HepG2 (cell line): ENCODE data around the gene SGO1. TPM values are rescaled to one million over a fixed set of nuclear protein-coding genes. Genes with fewer than 3 reads are reported as not detected.

ENCODE experiments used
- ATAC-seq: fragments of 200-7000 bp; cut with Tn5 transposase; 3 replicates; pipeline ENCODE4 v1.9.1; 2020; ENCODE audit warnings: mild to moderate bottlenecking, moderate library complexity
- BruUV-seq: library from RNA; stranded (reverse); fragments of 400-500 nt; replicated peaks from 2 replicates; lab custom pipeline; 2021; lab: Mats Ljungman, UMichigan
- CTCF ChIA-PET: fragments of 300-600 bp; formaldehyde crosslinking; extraction: SDS; loops from one replicate; lab custom pipeline; 2021; ENCODE audit warnings: low total read pairs, inconsistent platforms, low intra/inter-chr PET ratio; lab: Yijun Ruan, JAX
- POLR2A ChIA-PET: fragments of 350-600 bp; sonication (Branson Sonifier 250); formaldehyde crosslinking; loops from one replicate; lab custom pipeline; 2020; ENCODE audit warnings: antibody characterized with exemption, inconsistent platforms; lab: Yijun Ruan, JAX
- DNase-seq: peaks from one replicate; pipeline ENCODE4 v3.0.0-alpha.2; 2015; ENCODE audit warnings: low spot score
- FAIRE-seq: peaks from 3 replicates; lab custom pipeline; 2011; peaks lifted over from hg19 to GRCh38; lab: Jason Lieb, UNC
- H2AFZ ChIP-seq: one replicate; pipeline ENCODE4 v1.6.1; 2011; ENCODE audit warnings: low read length, inconsistent platforms
- H3K27ac ChIP-seq: fragments of 300-600 bp; 3 replicates; pipeline ENCODE4 v1.8.0; 2011; ENCODE audit warnings: mixed run types, mild to moderate bottlenecking, mixed read lengths, low read length, inconsistent platforms; ENCODE audit not compliant: insufficient read depth; ENCODE audit errors: extremely low read length
- H3K27me3 ChIP-seq, 2 experiments: fragments of 200-600 bp in 1 of 2; 2 replicates in 1 of 2; 3 replicates in 1 of 2; pipeline versions ENCODE4 v1.6.0 to v1.8.0; 2011; ENCODE audit warnings: low read length in 2 of 2, mild to moderate bottlenecking in 2 of 2, moderate library complexity in 2 of 2, inconsistent platforms in 1 of 2; ENCODE audit not compliant: insufficient read depth in 2 of 2, control insufficient read depth in 1 of 2
- H3K36me3 ChIP-seq, 2 experiments: fragments of 200-600 bp in 1 of 2; replicated peaks in 1 of 2; 2 replicates in 1 of 2; 3 replicates in 1 of 2; pipeline versions ENCODE4 v1.5.1 to v1.8.0; 2011; ENCODE audit warnings: low read length in 2 of 2, inconsistent platforms in 1 of 2; ENCODE audit not compliant: insufficient read depth in 2 of 2, control insufficient read depth in 1 of 2
- H3K4me1 ChIP-seq: 2 replicates; pipeline ENCODE4 v1.5.1; 2012; ENCODE audit warnings: low read length, inconsistent platforms; ENCODE audit not compliant: insufficient read depth
- H3K4me2 ChIP-seq: 2 replicates; pipeline ENCODE4 v1.6.0; 2011; ENCODE audit warnings: low read depth, low read length, inconsistent platforms
- H3K4me3 ChIP-seq, 3 experiments: fragments of 200-600 bp in 1 of 3; sonication (generic), shearing (Covaris generic) in 1 of 3; replicated peaks in 1 of 3; 2 replicates each; pipeline ENCODE4 v1.5.1; 2011 to 2016; ENCODE audit warnings: low read length in 3 of 3, inconsistent platforms in 2 of 3, low read depth in 2 of 3, mild to moderate bottlenecking in 2 of 3, control low read depth in 1 of 3, mixed read lengths in 1 of 3; ENCODE audit not compliant: insufficient read depth in 1 of 3
- H3K79me2 ChIP-seq: one replicate; pipeline ENCODE4 v1.6.1; 2011; ENCODE audit warnings: low read length, inconsistent platforms; ENCODE audit not compliant: insufficient read depth
- H3K9ac ChIP-seq: 2 replicates; pipeline ENCODE4 v1.6.0; 2011; ENCODE audit warnings: mild to moderate bottlenecking, low read depth, low read length, inconsistent platforms; ENCODE audit not compliant: insufficient read depth
- H3K9me3 ChIP-seq: 2 replicates; pipeline ENCODE4 v1.5.1; 2012; ENCODE audit warnings: mild to moderate bottlenecking, low read length
- H4K20me1 ChIP-seq: 2 replicates; pipeline ENCODE4 v1.6.0; 2011; ENCODE audit warnings: inconsistent platforms, mild to moderate bottlenecking, low read length, moderate library complexity; ENCODE audit not compliant: insufficient read depth
- CREB1 ChIP-seq, 2 experiments: fragments of 450-650 bp in 1 of 2; IDR thresholded peaks; 2 replicates each; pipeline ENCODE4 v1.6.1; 2016 to 2017; ENCODE audit warnings: control low read depth in 1 of 2, mild to moderate bottlenecking in 1 of 2, missing compliant biosample characterization in 1 of 2, missing genetic modification characterization in 1 of 2
- GLMP ChIP-seq: sonication (generic); formaldehyde crosslinking; IDR thresholded peaks from 2 replicates; pipeline ENCODE4 v1.9.0; 2021; ENCODE audit warnings: missing genetic modification reagents, mild to moderate bottlenecking, borderline replicate concordance
- HCFC1 ChIP-seq: fragments of 150-350 bp; IDR thresholded peaks from 2 replicates; pipeline ENCODE4 v1.6.1; 2014; ENCODE audit warnings: low read depth, low read length
- HNF4G ChIP-seq, 2 experiments: sonication (generic) in 1 of 2; formaldehyde crosslinking in 1 of 2; IDR thresholded peaks; 2 replicates each; pipeline versions ENCODE4 v1.4.0 to v1.6.1; 2011 to 2020; ENCODE audit warnings: borderline replicate concordance in 2 of 2, low read depth in 2 of 2, mild to moderate bottlenecking in 2 of 2, low read length in 1 of 2, missing genetic modification reagents in 1 of 2, moderate library complexity in 1 of 2
- HOXD1 ChIP-seq: sonication (generic); formaldehyde crosslinking; IDR thresholded peaks from 2 replicates; pipeline ENCODE4 v1.5.0; 2020; ENCODE audit warnings: missing genetic modification reagents
- MEF2D ChIP-seq: sonication (generic); formaldehyde crosslinking; IDR thresholded peaks from 2 replicates; pipeline ENCODE4 v1.5.1; 2020; ENCODE audit warnings: mild to moderate bottlenecking, missing genetic modification reagents
- MTF2 ChIP-seq: sonication (generic); formaldehyde crosslinking; IDR thresholded peaks from 2 replicates; pipeline ENCODE4 v1.5.0; 2020; ENCODE audit warnings: missing genetic modification reagents, borderline replicate concordance
- NFE2L1 ChIP-seq: sonication (generic); formaldehyde crosslinking; IDR thresholded peaks from 2 replicates; pipeline ENCODE4 v1.4.0; 2020; ENCODE audit warnings: missing genetic modification reagents, mild to moderate bottlenecking, borderline replicate concordance
- POLR2AphosphoS2 ChIP-seq: IDR thresholded peaks from 2 replicates; pipeline ENCODE4 v1.6.1; 2011; ENCODE audit warnings: low read depth, low read length, improper control_type of control experiment
- ZC3H13 ChIP-seq: sonication (generic); formaldehyde crosslinking; IDR thresholded peaks from 2 replicates; pipeline ENCODE4 v1.8.1; 2023; ENCODE audit warnings: mild to moderate bottlenecking, missing genetic modification reagents, moderate library complexity
- ZNF17 ChIP-seq: sonication (generic); formaldehyde crosslinking; IDR thresholded peaks from 2 replicates; pipeline ENCODE4 v1.5.0; 2020; ENCODE audit warnings: mild to moderate bottlenecking, missing genetic modification reagents
- ZNF451 ChIP-seq: sonication (generic); formaldehyde crosslinking; IDR thresholded peaks from 2 replicates; pipeline ENCODE4 v1.5.0; 2020; ENCODE audit warnings: mild to moderate bottlenecking, missing genetic modification reagents
- ZNF543 ChIP-seq: sonication (generic); formaldehyde crosslinking; IDR thresholded peaks from 2 replicates; pipeline ENCODE4 v1.4.0; 2020; ENCODE audit warnings: mild to moderate bottlenecking, missing genetic modification reagents
- ZNF616 ChIP-seq: sonication (generic); formaldehyde crosslinking; IDR thresholded peaks from 2 replicates; pipeline ENCODE4 v1.5.0; 2020; ENCODE audit warnings: low read depth, mild to moderate bottlenecking, missing genetic modification reagents
- ZNF816 ChIP-seq: sonication (generic); formaldehyde crosslinking; IDR thresholded peaks from 2 replicates; pipeline ENCODE4 v1.8.0; 2022; ENCODE audit warnings: missing genetic modification reagents, mild to moderate bottlenecking, borderline replicate concordance
- WGBS: methylation state at CpG from one replicate; pipeline ENCODE4 v1.1.6; 2017; ENCODE audit warnings: low lambda C conversion rate; 5-methylcytosine and 5-hydroxymethylcytosine counted together
- in situ Hi-C: cut with HindIII; loops from 2 replicates; pipeline ENCODE4 v1.10.0; 2017; ENCODE audit warnings: low pct_unique_long_range_greater_than_20kb; ENCODE audit not compliant: extremely low pct_ligation_motif_present
- intact Hi-C: fragments of 100-400 bp; cut with micrococcal nuclease; formaldehyde crosslinking; loops from one replicate; pipeline ENCODE4 v1.10.0; 2022; ENCODE audit not compliant: unreplicated experiment
- polyA plus RNA-seq, 8 experiments: library from polyadenylated mRNA; depleted of rRNA in 3 of 8; stranded (reverse) in 7 of 8; unstranded in 1 of 8; fragments of >200 nt; fragmentation: Illumina TruSeq in 4 of 8; extraction: Trizol in 4 of 8; gene quantifications; 2 replicates each; pipeline versions ENCODE4 v1.2.1 to v1.2.3, GENCODE V29; 2011 to 2016; ENCODE audit warnings: low read depth in 4 of 8, missing spikeins in 1 of 8, mixed read lengths in 1 of 8; ENCODE audit not compliant: insufficient read depth in 1 of 8
- total RNA-seq, 5 experiments: library from RNA; depleted of rRNA; stranded (reverse); fragments of >200 nt; fragmentation: Illumina TruSeq; extraction: Trizol; gene quantifications; 2 replicates each; pipeline ENCODE4 v1.2.3, GENCODE V29; 2016; ENCODE audit warnings: low read depth in 1 of 5
- TF ChIP-seq, protein P1 (sequence below), 2 experiments: sonication (generic) in 1 of 2; formaldehyde crosslinking in 1 of 2; IDR thresholded peaks; 2 replicates each; pipeline versions ENCODE4 v1.4.0 to v1.6.1; 2016 to 2020; ENCODE audit warnings: borderline replicate concordance in 1 of 2, low read depth in 1 of 2, mild to moderate bottlenecking in 1 of 2, missing genetic modification reagents in 1 of 2

The SGO1 gene
- total and polyA plus RNA-seq, 2 of the 13 experiments (the other 11 are each of a cell fraction or from before 2014, with no cell fraction given): 2.1 to 16.1 TPM

- FAIRE-seq (no peak), ATAC-seq (no peak), DNase-seq (no peak)
- in situ Hi-C loops (loop anchor here (25.0 kb wide), 1 partner anchor 1656 kb away; no protein-coding TSS in a partner anchor), intact Hi-C loops (no loop called here)
- H3K4me3 ChIP-seq: no peak overlapping the region
- BruUV-seq: no TSS peak
- ChIA-PET POLR2A (no interaction called here), CTCF (no interaction called here)
- TF ChIP-seq ZNF616 (CRISPR knock-in tag) (no peak), ZNF816 (CRISPR knock-in tag) (no peak), NFE2L1 (CRISPR knock-in tag) (no peak), HCFC1 (no peak), POLR2AphosphoS2 (no peak), CREB1 (IDR thresholded peaks at IDR 0.05) (no peak), CREB1 (CRISPR knock-in tag; IDR thresholded peaks at IDR 0.05) (no peak), ZNF451 (CRISPR knock-in tag) (no peak), MTF2 (CRISPR knock-in tag) (no peak), HOXD1 (CRISPR knock-in tag) (no peak), HNF4G (IDR thresholded peaks at IDR 0.05; ENCODE audit: borderline replicate concordance, low read depth, low read length) (no peak), HNF4G (CRISPR knock-in tag; IDR thresholded peaks at IDR 0.05; ENCODE audit: borderline replicate concordance, low read depth) (no peak), ZC3H13 (CRISPR knock-in tag) (no peak), ZNF543 (no peak), ZNF17 (CRISPR knock-in tag) (no peak), GLMP (no peak), MEF2D (CRISPR knock-in tag) (no peak)
- TF ChIP-seq, protein P1, sequence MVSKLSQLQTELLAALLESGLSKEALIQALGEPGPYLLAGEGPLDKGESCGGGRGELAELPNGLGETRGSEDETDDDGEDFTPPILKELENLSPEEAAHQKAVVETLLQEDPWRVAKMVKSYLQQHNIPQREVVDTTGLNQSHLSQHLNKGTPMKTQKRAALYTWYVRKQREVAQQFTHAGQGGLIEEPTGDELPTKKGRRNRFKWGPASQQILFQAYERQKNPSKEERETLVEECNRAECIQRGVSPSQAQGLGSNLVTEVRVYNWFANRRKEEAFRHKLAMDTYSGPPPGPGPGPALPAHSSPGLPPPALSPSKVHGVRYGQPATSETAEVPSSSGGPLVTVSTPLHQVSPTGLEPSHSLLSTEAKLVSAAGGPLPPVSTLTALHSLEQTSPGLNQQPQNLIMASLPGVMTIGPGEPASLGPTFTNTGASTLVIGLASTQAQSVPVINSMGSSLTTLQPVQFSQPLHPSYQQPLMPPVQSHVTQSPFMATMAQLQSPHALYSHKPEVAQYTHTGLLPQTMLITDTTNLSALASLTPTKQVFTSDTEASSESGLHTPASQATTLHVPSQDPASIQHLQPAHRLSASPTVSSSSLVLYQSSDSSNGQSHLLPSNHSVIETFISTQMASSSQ (IDR thresholded peaks at IDR 0.05; ENCODE audit: low read depth): no peak
- TF ChIP-seq, protein P1 (CRISPR knock-in tag; IDR thresholded peaks at IDR 0.05; ENCODE audit: borderline replicate concordance): no peak
- no peaks in the 10 kb centered on the region for H3K4me1 ChIP-seq
- no peaks in the 10 kb centered on the region for H3K27me3 ChIP-seq
- no peak overlapping the region for H3K9ac ChIP-seq
- no peaks in the 10 kb centered on the region for H3K79me2 ChIP-seq
- no peaks in the 10 kb centered on the region for H4K20me1 ChIP-seq
- no peaks in the 10 kb centered on the region for H3K36me3 ChIP-seq
- no peak overlapping the region for H3K4me2 ChIP-seq
- no peaks in the 10 kb centered on the region for H3K9me3 ChIP-seq
- no peak overlapping the region for H2AFZ ChIP-seq
- 3% methylated on average over 1 of the region's 1 CpG for WGBS
- no peak overlapping the region for H3K27ac ChIP-seq
Observed at GRCh38 chr3:20230954-20231353, 44.9 kb upstream of the SGO1 start.
